ENCODE data around the gene TMEM33.
A peak's percentile ranks its signal among the peaks of the same experiment; 100 is the strongest.

Gene TMEM33

DNA sequence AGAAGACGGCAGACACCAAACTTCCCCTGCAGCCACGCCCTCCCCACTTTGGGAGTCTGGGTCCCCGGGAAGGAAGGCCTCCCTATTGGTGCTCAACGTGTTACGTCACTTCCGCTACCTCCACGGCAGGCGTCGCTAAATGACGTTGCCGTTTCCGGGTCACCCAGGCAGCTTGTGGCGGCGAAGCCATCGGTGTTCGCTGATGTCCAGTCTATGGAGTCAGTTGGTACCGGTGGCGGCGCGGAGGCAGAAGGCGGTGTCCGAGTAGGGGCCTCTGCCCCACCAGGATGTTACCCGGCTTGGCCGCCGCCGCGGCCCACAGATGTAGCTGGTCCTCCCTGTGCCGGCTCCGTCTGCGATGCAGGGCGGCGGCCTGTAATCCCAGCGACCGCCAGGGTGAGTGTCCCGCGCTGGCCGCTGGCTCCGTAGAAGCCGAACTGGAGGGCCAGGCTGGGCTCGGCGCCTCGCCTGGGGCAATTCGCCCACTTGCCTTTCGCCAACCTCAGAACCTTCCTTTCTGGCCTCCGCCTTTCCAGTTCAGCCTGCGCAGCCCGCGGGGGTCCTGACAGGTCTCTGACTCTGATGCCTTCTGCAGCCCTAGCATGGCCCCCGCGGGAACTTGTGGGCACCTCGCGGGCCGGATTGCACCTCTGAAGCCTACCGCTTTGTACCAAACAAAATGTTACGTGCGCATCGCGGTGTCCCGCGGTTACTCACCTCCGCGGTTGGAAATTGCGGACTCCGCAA is 55.3 kb downstream of the TMEM33 start, which contains the start of gene SLC30A9 (continued):
- peak; percentile 37; the same call in 1 of the 2 replicates for TF ChIP-seq SP7 (tag by site-specific recombination; IDR thresholded peaks at IDR 0.05)
- TF ChIP-seq, protein P1, sequence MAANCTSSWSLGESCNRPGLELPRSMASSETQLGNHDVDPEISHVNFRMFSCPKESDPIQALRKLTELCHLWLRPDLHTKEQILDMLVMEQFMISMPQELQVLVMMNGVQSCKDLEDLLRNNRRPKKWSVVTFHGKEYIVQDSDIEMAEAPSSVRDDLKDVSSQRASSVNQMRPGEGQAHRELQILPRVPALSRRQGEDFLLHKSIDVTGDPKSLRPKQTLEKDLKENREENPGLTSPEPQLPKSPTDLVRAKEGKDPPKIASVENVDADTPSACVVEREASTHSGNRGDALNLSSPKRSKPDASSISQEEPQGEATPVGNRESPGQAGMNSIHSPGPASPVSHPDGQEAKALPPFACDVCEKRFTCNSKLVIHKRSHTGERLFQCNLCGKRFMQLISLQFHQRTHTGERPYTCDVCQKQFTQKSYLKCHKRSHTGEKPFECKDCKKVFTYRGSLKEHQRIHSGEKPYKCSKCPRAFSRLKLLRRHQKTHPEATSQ (tag by site-specific recombination; IDR thresholded peaks at IDR 0.05), result no peak
- TF ChIP-seq, protein P2, sequence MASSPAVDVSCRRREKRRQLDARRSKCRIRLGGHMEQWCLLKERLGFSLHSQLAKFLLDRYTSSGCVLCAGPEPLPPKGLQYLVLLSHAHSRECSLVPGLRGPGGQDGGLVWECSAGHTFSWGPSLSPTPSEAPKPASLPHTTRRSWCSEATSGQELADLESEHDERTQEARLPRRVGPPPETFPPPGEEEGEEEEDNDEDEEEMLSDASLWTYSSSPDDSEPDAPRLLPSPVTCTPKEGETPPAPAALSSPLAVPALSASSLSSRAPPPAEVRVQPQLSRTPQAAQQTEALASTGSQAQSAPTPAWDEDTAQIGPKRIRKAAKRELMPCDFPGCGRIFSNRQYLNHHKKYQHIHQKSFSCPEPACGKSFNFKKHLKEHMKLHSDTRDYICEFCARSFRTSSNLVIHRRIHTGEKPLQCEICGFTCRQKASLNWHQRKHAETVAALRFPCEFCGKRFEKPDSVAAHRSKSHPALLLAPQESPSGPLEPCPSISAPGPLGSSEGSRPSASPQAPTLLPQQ (tag by site-specific recombination; IDR thresholded peaks at IDR 0.05), result no peak
- TF ChIP-seq, protein P3, sequence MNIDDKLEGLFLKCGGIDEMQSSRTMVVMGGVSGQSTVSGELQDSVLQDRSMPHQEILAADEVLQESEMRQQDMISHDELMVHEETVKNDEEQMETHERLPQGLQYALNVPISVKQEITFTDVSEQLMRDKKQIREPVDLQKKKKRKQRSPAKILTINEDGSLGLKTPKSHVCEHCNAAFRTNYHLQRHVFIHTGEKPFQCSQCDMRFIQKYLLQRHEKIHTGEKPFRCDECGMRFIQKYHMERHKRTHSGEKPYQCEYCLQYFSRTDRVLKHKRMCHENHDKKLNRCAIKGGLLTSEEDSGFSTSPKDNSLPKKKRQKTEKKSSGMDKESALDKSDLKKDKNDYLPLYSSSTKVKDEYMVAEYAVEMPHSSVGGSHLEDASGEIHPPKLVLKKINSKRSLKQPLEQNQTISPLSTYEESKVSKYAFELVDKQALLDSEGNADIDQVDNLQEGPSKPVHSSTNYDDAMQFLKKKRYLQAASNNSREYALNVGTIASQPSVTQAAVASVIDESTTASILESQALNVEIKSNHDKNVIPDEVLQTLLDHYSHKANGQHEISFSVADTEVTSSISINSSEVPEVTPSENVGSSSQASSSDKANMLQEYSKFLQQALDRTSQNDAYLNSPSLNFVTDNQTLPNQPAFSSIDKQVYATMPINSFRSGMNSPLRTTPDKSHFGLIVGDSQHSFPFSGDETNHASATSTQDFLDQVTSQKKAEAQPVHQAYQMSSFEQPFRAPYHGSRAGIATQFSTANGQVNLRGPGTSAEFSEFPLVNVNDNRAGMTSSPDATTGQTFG (tag by site-specific recombination; IDR thresholded peaks at IDR 0.05; ENCODE audit: borderline replicate concordance), result no peak
- TF ChIP-seq ZEB2 (tag by site-specific recombination; IDR thresholded peaks at IDR 0.05), result peak; percentile 39; the same call in 1 of the 2 replicates
- TF ChIP-seq ZNF654 (tag by site-specific recombination; IDR thresholded peaks at IDR 0.05; ENCODE audit: low read depth), result no peak
- peak; percentile 98 for TF ChIP-seq ZBTB21 (tag by site-specific recombination; IDR thresholded peaks at IDR 0.05)
- TF ChIP-seq ZNF791 (tag by site-specific recombination; IDR thresholded peaks at IDR 0.05), result no peak
- no peak for TF ChIP-seq ZNF223 (tag by site-specific recombination; IDR thresholded peaks at IDR 0.05)
- TF ChIP-seq SP3 (tag by site-specific recombination; IDR thresholded peaks at IDR 0.05), result no peak; the same call in 1 of the 2 replicates
- no peak for TF ChIP-seq SCRT2 (tag by site-specific recombination; IDR thresholded peaks at IDR 0.05)
- TF ChIP-seq, protein P4, sequence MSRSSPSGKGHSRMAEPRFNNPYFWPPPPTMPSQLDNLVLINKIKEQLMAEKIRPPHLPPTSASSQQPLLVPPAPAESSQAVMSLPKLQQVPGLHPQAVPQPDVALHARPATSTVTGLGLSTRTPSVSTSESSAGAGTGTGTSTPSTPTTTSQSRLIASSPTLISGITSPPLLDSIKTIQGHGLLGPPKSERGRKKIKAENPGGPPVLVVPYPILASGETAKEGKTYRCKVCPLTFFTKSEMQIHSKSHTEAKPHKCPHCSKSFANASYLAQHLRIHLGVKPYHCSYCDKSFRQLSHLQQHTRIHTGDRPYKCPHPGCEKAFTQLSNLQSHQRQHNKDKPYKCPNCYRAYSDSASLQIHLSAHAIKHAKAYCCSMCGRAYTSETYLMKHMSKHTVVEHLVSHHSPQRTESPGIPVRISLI (tag by site-specific recombination; IDR thresholded peaks at IDR 0.05), result no peak
- no peak for TF ChIP-seq IKZF3 (tag by site-specific recombination; IDR thresholded peaks at IDR 0.05)
- TF ChIP-seq ZNF239 (tag by site-specific recombination; IDR thresholded peaks at IDR 0.05), result no peak
- TF ChIP-seq, protein P5, sequence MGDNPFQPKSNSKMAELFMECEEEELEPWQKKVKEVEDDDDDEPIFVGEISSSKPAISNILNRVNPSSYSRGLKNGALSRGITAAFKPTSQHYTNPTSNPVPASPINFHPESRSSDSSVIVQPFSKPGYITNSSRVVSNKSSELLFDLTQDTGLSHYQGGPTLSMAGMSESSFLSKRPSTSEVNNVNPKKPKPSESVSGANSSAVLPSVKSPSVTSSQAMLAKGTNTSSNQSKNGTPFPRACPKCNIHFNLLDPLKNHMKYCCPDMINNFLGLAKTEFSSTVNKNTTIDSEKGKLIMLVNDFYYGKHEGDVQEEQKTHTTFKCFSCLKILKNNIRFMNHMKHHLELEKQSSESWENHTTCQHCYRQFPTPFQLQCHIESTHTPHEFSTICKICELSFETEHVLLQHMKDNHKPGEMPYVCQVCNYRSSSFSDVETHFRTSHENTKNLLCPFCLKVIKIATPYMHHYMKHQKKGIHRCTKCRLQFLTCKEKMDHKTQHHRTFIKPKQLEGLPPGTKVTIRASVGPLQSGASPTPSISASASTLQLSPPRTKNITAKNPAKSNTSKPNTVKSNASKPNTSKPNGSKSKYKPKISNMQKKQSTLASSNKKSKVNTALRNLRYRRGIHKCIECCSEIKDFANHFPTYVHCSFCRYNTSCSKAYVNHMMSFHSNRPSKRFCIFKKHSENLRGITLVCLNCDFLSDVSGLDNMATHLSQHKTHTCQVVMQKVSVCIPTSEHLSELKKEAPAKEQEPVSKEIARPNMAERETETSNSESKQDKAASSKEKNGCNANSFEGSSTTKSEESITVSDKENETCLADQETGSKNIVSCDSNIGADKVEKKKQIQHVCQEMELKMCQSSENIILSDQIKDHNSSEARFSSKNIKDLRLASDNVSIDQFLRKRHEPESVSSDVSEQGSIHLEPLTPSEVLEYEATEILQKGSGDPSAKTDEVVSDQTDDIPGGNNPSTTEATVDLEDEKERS (tag by site-specific recombination; IDR thresholded peaks at IDR 0.05), result no peak
- no peak for TF ChIP-seq ZNF843 (tag by site-specific recombination; IDR thresholded peaks at IDR 0.05)
- no peak for TF ChIP-seq TRIM28 (IDR thresholded peaks at IDR 0.05; ENCODE audit: borderline replicate concordance, low read length)
- TF ChIP-seq, protein P6, sequence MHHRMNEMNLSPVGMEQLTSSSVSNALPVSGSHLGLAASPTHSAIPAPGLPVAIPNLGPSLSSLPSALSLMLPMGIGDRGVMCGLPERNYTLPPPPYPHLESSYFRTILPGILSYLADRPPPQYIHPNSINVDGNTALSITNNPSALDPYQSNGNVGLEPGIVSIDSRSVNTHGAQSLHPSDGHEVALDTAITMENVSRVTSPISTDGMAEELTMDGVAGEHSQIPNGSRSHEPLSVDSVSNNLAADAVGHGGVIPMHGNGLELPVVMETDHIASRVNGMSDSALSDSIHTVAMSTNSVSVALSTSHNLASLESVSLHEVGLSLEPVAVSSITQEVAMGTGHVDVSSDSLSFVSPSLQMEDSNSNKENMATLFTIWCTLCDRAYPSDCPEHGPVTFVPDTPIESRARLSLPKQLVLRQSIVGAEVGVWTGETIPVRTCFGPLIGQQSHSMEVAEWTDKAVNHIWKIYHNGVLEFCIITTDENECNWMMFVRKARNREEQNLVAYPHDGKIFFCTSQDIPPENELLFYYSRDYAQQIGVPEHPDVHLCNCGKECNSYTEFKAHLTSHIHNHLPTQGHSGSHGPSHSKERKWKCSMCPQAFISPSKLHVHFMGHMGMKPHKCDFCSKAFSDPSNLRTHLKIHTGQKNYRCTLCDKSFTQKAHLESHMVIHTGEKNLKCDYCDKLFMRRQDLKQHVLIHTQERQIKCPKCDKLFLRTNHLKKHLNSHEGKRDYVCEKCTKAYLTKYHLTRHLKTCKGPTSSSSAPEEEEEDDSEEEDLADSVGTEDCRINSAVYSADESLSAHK (tag by site-specific recombination; IDR thresholded peaks at IDR 0.05), result no peak
- no peak for TF ChIP-seq ZNF510 (tag by site-specific recombination; IDR thresholded peaks at IDR 0.05; ENCODE audit: insufficient replicate concordance)
- TF ChIP-seq ZNF221 (tag by site-specific recombination; IDR thresholded peaks at IDR 0.05; ENCODE audit: borderline replicate concordance), result no peak
- TF ChIP-seq ZNF792 (tag by site-specific recombination; IDR thresholded peaks at IDR 0.05), result no peak
- TF ChIP-seq ZBTB48 (tag by site-specific recombination; IDR thresholded peaks at IDR 0.05), result no peak
- TF ChIP-seq ZNF624 (tag by site-specific recombination; IDR thresholded peaks at IDR 0.05), result no peak
- TF ChIP-seq ZNF433 (tag by site-specific recombination; IDR thresholded peaks at IDR 0.05; ENCODE audit: low read depth), result no peak
- no peak for TF ChIP-seq ZNF138 (tag by site-specific recombination; IDR thresholded peaks at IDR 0.05; ENCODE audit: borderline replicate concordance)
- no peak for TF ChIP-seq GLI4 (tag by site-specific recombination; IDR thresholded peaks at IDR 0.05)
- no peak for TF ChIP-seq ZNF561 (tag by site-specific recombination; IDR thresholded peaks at IDR 0.05; ENCODE audit: borderline replicate concordance)
- TF ChIP-seq ZNF394 (tag by site-specific recombination; IDR thresholded peaks at IDR 0.05; ENCODE audit: borderline replicate concordance), result no peak
